PC-3 (cell line): Measurements from ENCODE around the gene ILRUN. TPM values are rescaled to one million over a fixed set of nuclear protein-coding genes. Genes with fewer than 3 reads are reported as not detected.

Source experiments
- ATAC-seq: fragments of 200-7000 bp; cut with Tn5 transposase; 2 replicates; pipeline ENCODE4 v1.9.1; 2020; ENCODE audit warnings: mild to moderate bottlenecking, moderate library complexity
- BruUV-seq: library from RNA; stranded (reverse); fragments of 400-500 nt; replicated peaks from 2 replicates; lab custom pipeline; 2021; lab: Mats Ljungman, UMichigan
- CTCF ChIA-PET: fragments of 300-600 bp; sonication (Branson Sonifier 250); formaldehyde crosslinking; loops from one replicate; lab custom pipeline; 2022; ENCODE audit warnings: antibody characterized with exemption; lab: Charles Lee
- POLR2A ChIA-PET: fragments of 300-600 bp; sonication (Branson Sonifier 250); formaldehyde crosslinking; loops from one replicate; lab custom pipeline; 2022; ENCODE audit warnings: antibody characterized with exemption; ENCODE audit not compliant: unreplicated experiment; lab: Charles Lee
- DNase-seq: peaks from one replicate; pipeline ENCODE4 v3.0.0-alpha.2; 2015
- H2AFZ ChIP-seq: fragments of 300-600 bp; sonication (generic); 2 replicates; pipeline ENCODE4 v1.6.0; 2016; ENCODE audit warnings: antibody characterized with exemption, low read length
- H3F3A ChIP-seq: fragments of 300-600 bp; sonication (generic); one replicate; pipeline ENCODE4 v1.6.0; 2017; ENCODE audit warnings: antibody characterized with exemption, low read length, control low read depth, mild to moderate bottlenecking; ENCODE audit not compliant: unreplicated experiment
- H3K27ac ChIP-seq: fragments of 300-600 bp; sonication (generic); 2 replicates; pipeline ENCODE4 v1.5.1; 2016; ENCODE audit warnings: mild to moderate bottlenecking, low read length
- H3K27me3 ChIP-seq: fragments of 300-600 bp; sonication (generic); 2 replicates; pipeline ENCODE4 v1.6.1; 2016; ENCODE audit warnings: low read length, mixed read lengths
- H3K36me3 ChIP-seq: fragments of 300-600 bp; sonication (generic); 2 replicates; pipeline ENCODE4 v1.6.1; 2016; ENCODE audit warnings: low read depth, mixed run types, low read length, mixed read lengths
- H3K4me1 ChIP-seq: fragments of 300-600 bp; sonication (generic); 2 replicates; pipeline ENCODE4 v1.5.1; 2016; ENCODE audit warnings: low read length; ENCODE audit not compliant: insufficient read depth
- H3K4me2 ChIP-seq: fragments of 300-600 bp; sonication (generic); 2 replicates; pipeline ENCODE4 v1.6.0; 2016; ENCODE audit warnings: low read length
- H3K4me3 ChIP-seq: fragments of 300-600 bp; sonication (generic); 2 replicates; pipeline ENCODE4 v1.5.1; 2016; ENCODE audit warnings: mild to moderate bottlenecking, low read length, mixed read lengths
- H3K79me2 ChIP-seq: fragments of 300-600 bp; sonication (generic); 2 replicates; pipeline ENCODE4 v1.6.1; 2017; ENCODE audit warnings: low read length, mixed read lengths
- H3K9ac ChIP-seq: fragments of 300-600 bp; sonication (generic); 2 replicates; pipeline ENCODE4 v1.6.0; 2016; ENCODE audit warnings: mild to moderate bottlenecking, low read length
- H3K9me2 ChIP-seq: fragments of 300-600 bp; sonication (generic); replicated peaks from 2 replicates; pipeline ENCODE4 v1.6.1; 2016; ENCODE audit warnings: mixed run types, low read length, mixed read lengths
- H3K9me3 ChIP-seq: fragments of 300-600 bp; sonication (generic); 2 replicates; pipeline ENCODE4 v1.6.1; 2016; ENCODE audit warnings: low read length, mixed read lengths
- H4K20me1 ChIP-seq: fragments of 300-600 bp; sonication (generic); 2 replicates; pipeline ENCODE4 v1.6.1; 2016; ENCODE audit warnings: low read length, mixed read lengths
- CTCF ChIP-seq: fragments of 300-600 bp; sonication (generic); conservative IDR thresholded peaks from 2 replicates; pipeline ENCODE4 v1.5.1; 2017; ENCODE audit warnings: antibody characterized with exemption, low read depth, mild to moderate bottlenecking, low read length
- EZH2 ChIP-seq: fragments of 300-600 bp; sonication (generic); IDR thresholded peaks from one replicate; pipeline ENCODE4 v1.6.1; 2017; ENCODE audit warnings: antibody characterized with exemption, mild to moderate bottlenecking, low read length; ENCODE audit not compliant: unreplicated experiment
- EZH2phosphoT487 ChIP-seq: fragments of 300-600 bp; sonication (generic); IDR thresholded peaks from 2 replicates; pipeline ENCODE4 v1.6.1; 2018; ENCODE audit warnings: mild to moderate bottlenecking, antibody characterized with exemption, low read length, borderline replicate concordance
- intact Hi-C: fragments of 100-400 bp; cut with micrococcal nuclease; formaldehyde crosslinking; loops from 2 replicates; pipeline ENCODE4 v1.9.0; 2023
- total RNA-seq: library from RNA; depleted of rRNA; stranded (reverse); fragments of >200 nt; gene quantifications from 2 replicates; pipeline ENCODE4 v1.2.3, GENCODE V29; 2014

ILRUN gene
- total RNA-seq, 1 experiment from 2014 or later: 54.8 TPM

- Histone ChIP-seq H3K9me3 (no peaks in the 10 kb centered on the region), H3K27me3 (no peaks in the 10 kb centered on the region), H3F3A (peaks cover 12% of the 10 kb centered on the region), H3K36me3 (peaks cover 2% of the 10 kb centered on the region), H3K4me2 (peak overlapping the region; percentile 85), H3K4me1 (peaks cover 39% of the 10 kb centered on the region), H2AFZ (peak overlapping the region; percentile 66), H3K27ac (peak overlapping the region; percentile 98), H3K9me2 (no peaks in the 10 kb centered on the region), H4K20me1 (no peaks in the 10 kb centered on the region), H3K9ac (peak overlapping the region; percentile 84), H3K4me3 (peak overlapping the region; percentile 65), H3K79me2 (peaks cover 72% of the 10 kb centered on the region)
- ChIA-PET CTCF (interaction anchor here (0.7 to 1.0 kb wide), 2 partner anchors 48 to 99 kb away, joined by 3 read pairs; partner anchors contain the start of gene SNRPC), POLR2A (interaction anchor here (0.7 kb wide), 1 partner anchor 38 kb away, joined by 3 read pairs; no protein-coding TSS in a partner anchor)
- intact Hi-C loops: loop anchor here (2.0 to 10.0 kb wide), 2 partner anchors 49 to 97 kb away; partner anchors contain the start of gene SNRPC
- TF ChIP-seq CTCF (no peak), EZH2phosphoT487 (no peak), EZH2 (no peak)
- DNase-seq (peak; percentile 83), ATAC-seq (peak; percentile 77)
- TSS peak; percentile 96 for BruUV-seq
Observed at GRCh38 chr6:34657307-34657978, 39.1 kb downstream of the ILRUN start.

- Histone ChIP-seq H3K4me1 (peaks cover 44% of the 10 kb centered on the region), H3K79me2 (peaks cover 68% of the 10 kb centered on the region), H3K36me3 (peaks cover 2% of the 10 kb centered on the region), H3K4me3 (peak overlapping the region; percentile 65), H3K4me2 (peak overlapping the region; percentile 85), H4K20me1 (no peaks in the 10 kb centered on the region), H3F3A (peaks cover 12% of the 10 kb centered on the region), H3K27me3 (no peaks in the 10 kb centered on the region), H3K9me2 (no peaks in the 10 kb centered on the region), H2AFZ (peak overlapping the region; percentile 66), H3K9me3 (no peaks in the 10 kb centered on the region), H3K27ac (peak overlapping the region; percentile 98), H3K9ac (peak overlapping the region; percentile 84)
- ATAC-seq: no peak
- TF ChIP-seq EZH2: no peak
- TF ChIP-seq CTCF: no peak
- TF ChIP-seq EZH2phosphoT487: no peak
- intact Hi-C loops: loop anchor here (2.0 to 10.0 kb wide), 2 partner anchors 48 to 98 kb away; partner anchors contain the start of gene SNRPC
- ChIA-PET CTCF (interaction anchor here (0.7 to 1.0 kb wide), 3 partner anchors 48 to 493 kb away, joined by 3 read pairs; partner anchors contain the start of gene SNRPC), POLR2A (interaction anchor here (0.7 kb wide), 1 partner anchor 39 kb away, joined by 3 read pairs; no protein-coding TSS in a partner anchor)
- no peak for DNase-seq
- BruUV-seq: no TSS peak
Observed at GRCh38 chr6:34657037-34657306, 39.6 kb downstream of the ILRUN start.
